KG1 (cell line): ENCODE data around the gene SNUPN.
"Not testable (repeated sequence)": the region's sequence is repeated elsewhere in the genome, so short reads cannot be mapped to it uniquely, and the experiment has no call there.

Source experiments
- DNase-seq: peaks from one replicate; lab custom pipeline; 2025; lab: John Stamatoyannopoulos, UW

SNUPN gene

DNA sequence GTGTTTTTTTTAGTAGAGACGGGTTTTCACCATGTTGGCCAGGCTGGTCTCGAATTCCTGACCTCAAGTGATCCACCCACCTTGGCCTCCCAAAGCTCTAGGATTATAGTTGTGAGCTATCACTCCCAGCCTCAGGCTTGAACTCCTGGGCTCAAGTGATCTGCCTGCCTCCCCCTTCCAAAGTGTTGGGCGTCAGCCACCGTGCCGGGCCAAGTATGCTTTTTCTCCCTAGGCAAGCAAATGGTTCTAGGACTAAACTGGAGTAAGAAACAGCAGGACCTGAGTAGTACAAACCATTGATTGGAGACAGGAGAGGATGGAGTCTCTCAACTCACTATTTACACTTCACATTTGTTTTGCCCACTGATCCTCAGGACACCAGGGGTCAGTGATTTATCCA lies 41.8 kb downstream of the SNUPN start:
- DNase-seq, result no peak

GRCh38 chr15:75582943-75583342 lies 42.6 kb downstream of the SNUPN start:
- DNase-seq, result not testable (repeated sequence)

DNA sequence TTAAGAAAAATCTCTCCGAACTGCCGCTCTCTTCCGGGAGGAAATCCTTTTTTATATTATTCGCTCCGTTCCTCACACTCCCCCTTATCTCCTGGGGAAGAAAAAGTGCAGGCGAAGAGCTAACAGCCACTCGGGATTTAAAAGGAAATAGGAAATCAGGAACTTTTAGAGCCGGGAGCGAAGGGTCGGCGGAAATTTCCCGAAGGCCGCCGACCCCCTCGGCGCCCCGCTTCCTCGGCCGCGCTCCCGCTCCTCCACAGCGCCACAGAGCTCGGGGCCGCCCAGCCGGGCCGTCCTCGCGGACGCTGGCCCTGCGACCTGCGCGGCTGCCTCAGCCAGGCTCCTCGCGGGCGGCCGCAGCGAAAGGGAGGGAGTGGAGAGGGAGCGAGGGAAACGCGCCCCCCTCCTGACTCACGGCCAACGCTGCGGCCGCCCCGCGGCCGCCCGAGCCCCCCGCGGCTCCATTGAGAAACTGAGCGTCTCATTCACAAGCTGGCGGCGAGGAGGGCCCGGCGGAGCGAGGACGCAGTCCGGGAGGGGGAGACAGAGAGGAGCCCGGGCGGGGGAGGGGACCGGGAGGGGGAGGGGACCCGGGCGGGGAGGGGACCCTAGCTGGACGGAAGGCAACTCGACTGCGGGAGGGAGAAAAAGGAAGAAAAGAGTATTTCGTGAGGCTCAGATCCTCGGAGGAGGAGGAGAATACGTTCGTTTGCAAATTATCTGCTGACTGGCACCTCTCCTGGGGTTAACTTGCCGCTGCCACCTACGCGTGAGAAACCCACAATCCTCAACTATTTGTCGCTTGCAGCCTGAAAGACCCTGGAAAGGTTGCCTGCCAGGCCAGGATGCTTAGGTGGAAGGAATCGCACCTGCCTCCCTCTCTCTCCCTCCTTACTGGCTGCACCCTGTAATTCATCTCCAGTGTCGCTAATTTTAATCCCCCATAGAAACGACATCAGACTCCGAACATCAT lies 46.3 kb downstream of the SNUPN start, which contains the start of gene PTPN9:
TSS of gene PTPN9 (minus strand) at position 368 of the 973 bp plus-strand sequence. CDS start 539 bp downstream, outside the sequence.
- peak; percentile 39 for DNase-seq

DNA sequence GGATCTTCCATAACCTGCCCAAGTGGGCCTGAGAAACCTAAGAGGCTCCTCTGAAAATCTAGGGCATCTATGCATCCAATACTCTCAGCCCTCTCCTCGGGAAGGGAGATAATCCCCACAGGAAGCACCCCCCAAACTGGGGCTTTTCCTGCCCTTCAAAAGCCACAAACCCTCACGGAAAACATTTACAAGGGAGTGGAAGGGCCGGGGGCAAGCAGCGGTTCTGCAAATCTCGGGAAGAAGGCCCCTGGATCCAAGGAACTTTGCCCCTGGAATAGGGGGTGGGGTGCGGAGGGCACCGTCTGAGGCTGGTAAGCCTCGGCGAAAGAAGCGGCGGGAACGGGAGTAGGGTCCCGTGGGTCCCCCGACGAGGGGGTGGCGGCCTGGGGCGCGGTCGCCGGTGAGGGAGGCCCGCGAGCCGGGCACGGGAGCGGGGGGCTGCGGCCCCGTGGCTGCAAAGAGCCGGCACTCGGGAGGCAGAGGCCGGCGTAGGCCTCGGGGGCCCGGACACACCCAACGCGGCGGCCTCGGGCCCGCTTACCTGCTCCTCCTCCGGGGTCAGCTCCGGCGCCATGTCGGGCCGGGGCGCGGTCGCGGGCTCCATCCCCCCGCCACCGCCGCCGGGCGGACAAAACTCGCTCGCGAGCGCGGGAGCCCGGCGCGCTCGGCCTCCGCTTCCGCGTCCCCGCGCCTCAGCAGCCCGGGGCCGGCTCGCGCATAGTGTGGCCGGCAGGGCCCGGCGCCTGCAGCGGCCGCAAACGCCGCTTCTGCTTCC lies 47.2 kb downstream of the SNUPN start:
- peak; percentile 62 for DNase-seq

DNA sequence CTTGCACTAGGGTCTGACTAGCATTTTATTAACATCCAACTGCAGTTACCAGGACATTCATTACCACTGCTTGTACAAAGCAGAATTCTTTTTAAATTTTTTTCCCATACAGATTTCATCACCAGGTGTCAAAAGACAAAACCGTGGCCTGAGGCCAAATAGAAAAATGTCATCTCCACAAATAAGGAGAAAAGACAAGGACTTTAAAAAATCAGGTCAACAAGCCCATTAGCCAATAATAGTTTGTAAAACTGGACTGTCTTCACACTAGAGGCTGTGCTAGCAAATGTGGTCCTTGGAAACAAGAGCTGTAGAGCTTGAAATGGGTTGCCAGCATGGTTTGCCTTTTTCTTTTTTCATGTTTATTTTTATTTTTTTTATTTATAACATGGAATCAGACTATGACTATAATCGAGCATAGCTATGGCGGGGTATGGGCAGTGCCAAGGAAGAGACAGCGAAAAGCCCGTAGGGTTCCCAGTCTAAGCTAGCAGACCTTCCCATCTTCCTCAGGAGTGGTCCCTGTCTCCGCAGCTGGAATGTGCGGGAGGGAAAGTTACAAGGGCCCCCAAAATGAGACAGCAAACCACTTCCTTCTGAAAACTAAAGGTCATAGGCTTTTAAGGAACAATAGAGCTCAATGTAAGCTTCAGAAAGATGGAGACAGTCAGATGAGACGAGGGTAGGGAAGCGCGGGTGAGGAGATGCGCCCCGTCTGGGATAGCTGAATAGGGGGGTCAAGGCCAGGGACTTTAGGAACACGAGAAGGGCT lies 47.9 kb downstream of the SNUPN start:
- DNase-seq, result no peak

DNA sequence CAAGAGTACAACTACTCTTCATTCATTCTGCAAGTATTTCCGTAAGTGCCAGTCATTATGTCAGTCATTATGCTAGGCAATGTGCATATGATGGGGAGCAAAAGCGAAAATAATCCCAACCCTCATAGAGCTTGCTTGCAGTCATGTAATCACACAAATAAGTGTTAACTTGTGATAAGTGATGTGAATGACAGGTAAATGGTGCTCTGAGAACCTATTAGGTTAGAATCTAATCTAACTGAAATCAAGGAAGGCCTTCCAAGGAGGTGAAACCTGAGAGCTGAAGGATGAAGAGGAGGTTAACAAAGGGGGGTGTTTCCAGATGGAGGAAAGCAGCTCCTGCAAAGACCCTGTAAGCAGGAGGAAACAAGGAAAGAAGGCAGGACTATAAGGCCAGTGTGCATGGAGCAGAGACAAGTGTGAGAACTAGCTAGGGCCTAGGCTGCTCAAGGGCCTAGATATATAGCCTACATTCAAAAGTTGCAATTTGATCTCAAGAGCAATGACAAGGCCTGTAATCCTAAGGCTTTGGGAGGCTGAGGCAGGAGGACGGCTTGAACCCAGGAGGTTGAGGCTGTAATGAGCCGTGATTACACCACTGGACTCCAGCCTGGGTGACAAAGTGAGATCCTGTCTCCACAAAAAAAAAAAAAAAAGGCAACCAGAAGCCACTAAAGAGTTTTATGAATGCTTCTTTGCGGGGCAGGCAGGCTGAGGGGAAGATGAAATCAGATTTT lies 51.7 kb downstream of the SNUPN start:
- no peak for DNase-seq

DNA sequence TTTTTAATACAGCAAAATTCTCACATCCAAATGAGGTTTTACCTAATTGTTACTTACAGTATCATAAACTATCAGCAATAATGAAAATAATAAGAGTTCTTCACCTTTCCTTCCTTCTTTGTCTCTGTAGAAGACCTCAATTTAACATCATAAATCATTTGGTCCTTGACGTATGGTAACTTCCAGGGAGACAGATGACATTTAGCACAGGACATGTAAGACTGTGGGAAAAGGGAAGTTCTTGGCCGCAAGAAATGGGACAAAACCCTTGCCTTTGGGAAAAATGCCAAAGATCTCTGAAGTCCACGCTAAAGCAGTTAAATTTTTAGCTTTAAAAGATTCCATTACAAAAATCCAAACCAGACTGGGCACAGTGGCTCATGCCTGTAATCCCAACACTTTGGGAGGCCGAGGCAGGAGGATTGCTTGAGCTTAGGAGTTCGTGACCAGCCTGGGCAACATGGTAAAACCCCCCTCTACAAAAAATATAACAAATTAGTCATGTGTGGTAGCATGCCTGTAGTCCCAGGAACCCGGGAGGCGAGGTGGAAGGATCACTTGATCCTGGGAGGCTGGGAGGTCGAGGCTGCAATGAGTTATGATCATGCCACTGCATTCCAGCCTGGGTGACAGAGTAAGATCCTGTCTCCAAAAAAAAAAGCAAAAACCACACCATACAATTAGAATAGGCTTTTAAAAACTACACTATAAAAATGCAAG lies 55.2 kb downstream of the SNUPN start:
- no peak for DNase-seq

DNA sequence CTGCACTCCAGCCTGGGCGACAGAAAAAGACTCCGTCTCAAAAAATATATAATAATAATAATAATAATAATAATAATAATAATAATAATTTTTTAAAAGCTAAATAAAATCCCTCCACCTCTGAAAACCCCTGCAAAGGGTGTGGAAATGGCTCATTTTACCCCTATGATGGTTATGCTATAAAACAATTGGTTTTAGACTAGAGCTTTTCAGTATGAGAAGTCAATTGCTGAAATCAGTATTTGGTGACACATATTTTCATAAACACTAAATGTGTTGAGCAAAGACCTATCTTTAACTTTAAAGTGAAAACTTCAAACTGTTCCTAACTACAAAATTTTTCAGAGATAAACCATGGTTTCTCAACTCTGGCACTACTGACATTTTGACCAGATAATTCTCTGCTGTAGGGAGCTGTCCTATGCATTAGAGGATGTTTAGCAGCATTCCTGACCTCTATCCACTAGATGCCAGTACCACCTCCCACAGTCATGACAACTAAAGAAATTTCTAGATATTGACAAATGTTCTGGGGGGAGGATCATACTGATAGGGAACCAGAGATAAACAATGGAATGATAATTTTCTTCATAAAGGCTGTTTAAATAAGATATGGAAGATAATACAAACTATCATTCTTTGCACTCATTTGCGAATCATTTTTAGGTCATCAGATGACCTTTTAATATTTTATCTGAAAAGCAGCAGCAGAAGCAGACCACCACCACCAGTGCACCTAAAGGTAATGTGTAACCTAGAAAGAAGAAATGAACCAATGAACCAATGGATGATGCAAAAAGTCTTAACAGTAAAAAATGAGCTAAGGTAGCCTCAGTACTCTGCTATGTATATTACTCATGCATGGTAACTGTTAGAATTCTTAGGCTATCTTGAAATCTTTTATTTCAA lies 60.2 kb downstream of the SNUPN start:
- DNase-seq, result no peak

- no peak for DNase-seq
These were observed 63.6 kb downstream of the SNUPN start for GRCh38 chr15:75561888-75562287.

DNA sequence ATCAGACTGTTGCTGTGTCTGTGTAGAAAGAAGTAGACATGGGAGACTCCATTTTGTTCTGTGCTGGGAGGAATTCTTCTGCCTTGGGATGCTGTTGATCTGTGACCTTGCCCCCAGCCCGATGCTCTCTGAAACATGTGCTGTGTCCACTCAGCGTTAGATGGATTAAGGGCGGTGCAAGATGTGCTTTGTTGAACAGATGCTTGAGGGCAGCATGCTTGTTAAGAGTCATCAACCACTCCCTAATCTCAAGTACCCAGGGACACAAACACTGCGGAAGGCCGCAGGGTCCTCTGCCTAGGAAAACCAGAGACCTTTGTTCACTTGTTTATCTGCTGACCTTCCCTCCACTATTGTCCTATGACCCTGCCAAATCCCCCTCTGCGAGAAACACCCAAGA lies 66.2 kb downstream of the SNUPN start:
- DNase-seq, result not testable (repeated sequence)

GRCh38 chr15:75558955-75559354 lies 66.6 kb downstream of the SNUPN start:
- DNase-seq, result not testable (repeated sequence)

DNA sequence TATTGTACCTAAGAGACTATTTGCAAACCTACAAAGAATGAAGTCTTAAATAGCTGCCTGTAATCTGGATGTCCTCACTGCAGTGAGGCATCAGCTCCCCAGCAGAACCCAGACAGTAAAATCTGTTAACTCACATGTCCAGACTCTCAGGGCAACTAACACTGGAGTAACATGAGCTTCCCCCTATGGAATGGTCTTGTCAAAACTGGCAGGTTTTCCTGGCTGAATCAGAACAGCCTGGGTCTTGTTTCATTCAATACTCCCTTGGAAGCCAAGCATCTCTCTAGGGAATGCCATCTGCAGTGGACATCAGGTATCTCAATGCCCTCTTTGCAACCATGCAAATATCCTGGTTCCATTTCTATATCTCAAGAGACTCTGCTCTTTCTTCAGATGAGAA lies 70.8 kb downstream of the SNUPN start:
- DNase-seq, result no peak

- DNase-seq, result no peak
These were observed 71.9 kb downstream of the SNUPN start for GRCh38 chr15:75553659-75554058.

DNA sequence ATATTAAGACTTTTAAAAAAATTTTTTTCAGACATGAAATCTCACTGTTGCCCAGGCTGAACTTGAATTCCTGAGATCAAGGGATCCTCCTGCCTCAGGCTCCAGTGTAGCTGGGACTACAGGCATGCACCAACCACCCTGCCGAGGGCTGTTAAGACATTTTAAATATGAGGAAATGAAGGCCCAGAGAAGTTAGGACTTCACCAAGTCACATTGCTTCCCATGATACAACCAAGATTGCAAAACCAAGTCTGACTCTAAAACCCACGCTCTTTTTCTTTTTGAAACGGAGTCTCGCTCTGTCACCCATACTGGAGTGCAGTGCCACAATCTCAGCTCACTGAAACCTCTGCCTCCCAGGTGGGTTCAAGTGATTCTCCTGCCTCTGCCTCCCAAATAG lies 74.4 kb downstream of the SNUPN start:
- DNase-seq, result no peak
